ENCODE data around the gene LMAN2. TPM values are rescaled to one million over a fixed set of nuclear protein-coding genes. Genes with fewer than 3 reads are reported as not detected.

Gene LMAN2, protein sequence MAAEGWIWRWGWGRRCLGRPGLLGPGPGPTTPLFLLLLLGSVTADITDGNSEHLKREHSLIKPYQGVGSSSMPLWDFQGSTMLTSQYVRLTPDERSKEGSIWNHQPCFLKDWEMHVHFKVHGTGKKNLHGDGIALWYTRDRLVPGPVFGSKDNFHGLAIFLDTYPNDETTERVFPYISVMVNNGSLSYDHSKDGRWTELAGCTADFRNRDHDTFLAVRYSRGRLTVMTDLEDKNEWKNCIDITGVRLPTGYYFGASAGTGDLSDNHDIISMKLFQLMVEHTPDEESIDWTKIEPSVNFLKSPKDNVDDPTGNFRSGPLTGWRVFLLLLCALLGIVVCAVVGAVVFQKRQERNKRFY
- total RNA-seq: 100 to 1,000 TPM; 225 to 384 (median 257) TPM

DNA sequence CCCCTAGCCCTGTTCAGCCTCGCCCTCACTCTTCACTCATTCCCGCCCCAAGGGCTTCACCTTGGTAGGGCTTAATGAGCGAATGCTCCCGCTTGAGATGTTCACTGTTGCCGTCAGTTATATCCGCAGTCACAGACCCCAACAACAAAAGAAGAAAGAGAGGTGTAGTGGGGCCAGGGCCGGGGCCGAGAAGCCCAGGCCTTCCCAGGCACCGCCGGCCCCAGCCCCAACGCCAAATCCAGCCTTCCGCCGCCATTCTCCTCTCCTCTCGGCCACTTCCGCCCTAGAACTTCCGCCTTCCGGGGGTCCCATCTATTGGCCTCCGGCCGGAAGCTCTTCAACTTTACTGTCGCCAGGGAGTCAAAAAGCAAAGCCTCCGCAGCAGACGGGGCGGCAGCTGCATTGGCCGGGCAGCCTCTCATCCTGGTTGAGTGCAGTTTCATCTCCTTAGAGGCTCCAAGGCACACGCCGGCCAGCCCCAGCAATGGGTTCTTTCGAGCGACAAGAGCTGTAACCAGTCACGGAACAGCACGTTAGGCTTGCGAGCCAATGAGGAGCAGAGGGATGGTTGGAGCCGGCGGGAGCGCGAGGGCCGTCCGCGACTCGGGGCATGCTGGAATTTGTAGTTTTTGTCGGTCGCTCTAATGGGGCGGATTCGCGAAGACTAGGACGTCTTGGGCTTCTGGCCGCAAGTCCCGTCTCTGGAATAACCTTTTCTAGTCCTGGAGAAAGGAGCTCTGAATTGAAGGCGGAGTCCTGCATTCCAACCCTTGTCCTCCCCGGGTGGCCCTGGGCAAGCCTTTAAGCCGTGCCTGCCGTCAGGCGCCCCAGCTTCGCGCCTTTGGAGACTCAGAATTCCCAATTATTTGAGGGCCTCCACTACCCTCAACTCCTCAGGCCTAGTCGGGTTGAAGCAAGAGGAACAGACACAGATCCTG, at the start of gene LMAN2:
Gene LMAN2, minus strand, starts transcription at position 277 of the 938 bp plus-strand sequence. Its CDS starts 21 bp downstream, at position 256.
- Histone ChIP-seq H3K27ac (peak within 1 kb of the TSS; percentile 88 to 96 (median 90)), H3K9me3 (no peaks in the 10 kb centered on the region), H3K4me1 (peaks cover 34 to 54% (median 35%) of the 10 kb centered on the region in 3 donors), H3K27me3 (no peaks in the 10 kb centered on the region), H3K4me3 (peak within 1 kb of the TSS; percentile 57 to 90 (median 70)), H3K36me3 (peaks cover 0 to 32% (median 0%) of the 10 kb centered on the region in 3 donors)
- TF ChIP-seq CTCF (IDR thresholded peaks at IDR 0.05) (peak in 1 of 6 experiments; percentile 29), POLR2A (IDR thresholded peaks at IDR 0.05) (peak in 3 of 4 donors; percentile 30 to 65 (median 49))
- 8 to 9% methylated on average over 20 to 25 of the region's 55 CpGs for WGBS, 2 donors
- DNase-seq: peak; percentile 82
- intact Hi-C loops (cut with DNase I): no loop called here

DNA sequence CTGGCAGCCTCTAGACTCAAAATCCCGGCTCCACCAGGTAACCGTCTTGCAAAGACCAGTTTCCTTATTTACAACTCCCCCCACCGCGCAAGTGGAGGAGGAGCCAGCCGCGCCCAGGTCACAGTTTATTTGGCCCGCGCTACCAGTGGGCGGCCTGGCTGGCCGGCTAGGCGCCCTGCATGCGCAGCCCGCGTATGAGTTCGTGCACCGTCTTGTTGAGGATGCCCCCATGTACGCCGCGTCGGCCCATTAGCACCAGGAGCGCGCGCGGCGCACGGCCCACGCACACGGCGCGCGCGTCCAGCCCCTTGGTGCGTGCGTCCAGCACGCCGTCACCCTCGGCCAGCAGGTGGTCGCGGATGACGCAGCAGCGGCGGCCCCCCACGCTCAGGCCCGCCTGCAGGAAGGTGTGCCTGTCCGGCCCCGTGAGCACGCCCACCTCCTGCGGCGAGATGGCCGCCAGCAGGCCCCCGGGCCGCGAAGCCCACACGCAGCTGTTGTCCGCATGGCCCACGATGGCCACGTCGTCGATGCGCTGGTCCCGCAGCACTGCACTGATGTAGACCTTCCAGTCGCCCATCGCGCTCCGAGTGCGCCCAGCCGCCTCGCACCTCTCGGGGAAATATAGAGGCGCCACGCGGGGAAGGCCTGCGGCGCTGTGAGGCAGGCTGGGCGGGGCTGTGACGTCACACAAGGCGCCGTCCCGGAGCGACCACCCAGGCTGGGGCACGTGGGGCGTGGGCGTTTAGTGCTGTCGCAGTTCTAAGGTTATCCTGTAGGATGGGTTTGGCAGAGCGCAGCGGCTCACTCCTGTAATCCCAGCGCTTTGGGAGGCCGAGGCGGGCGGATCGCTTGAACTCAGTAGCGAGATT, 48.8 kb upstream of the LMAN2 start, which contains the start of gene PFN3:
Gene PFN3, minus strand, starts transcription at position 665 of the 872 bp plus-strand sequence. Its CDS starts 85 bp downstream, at position 580.
- TF ChIP-seq CTCF (IDR thresholded peaks at IDR 0.05) (no peak), POLR2A (IDR thresholded peaks at IDR 0.05) (no peak)
- no peaks in the 10 kb centered on the region for H3K9me3 ChIP-seq
- intact Hi-C loops (cut with DNase I): loop anchor here (10.0 kb wide), 1 partner anchor 85 kb away; the partner anchor contains the start of gene MXD3
- peaks cover 0 to 89% (median 15%) of the 10 kb centered on the region in 4 donors for H3K27me3 ChIP-seq
- H3K27ac ChIP-seq: no peak within 1 kb of the TSS
- 54 to 66% methylated on average over 13 to 28 of the region's 92 CpGs for WGBS, 2 donors
- H3K36me3 ChIP-seq: no peaks in the 10 kb centered on the region
- DNase-seq: no peak
- peak within 1 kb of the TSS in 1 of 4 donors; percentile 21 for H3K4me3 ChIP-seq
- H3K4me1 ChIP-seq: peaks cover 29 to 47% (median 34%) of the 10 kb centered on the region in 3 donors

DNA sequence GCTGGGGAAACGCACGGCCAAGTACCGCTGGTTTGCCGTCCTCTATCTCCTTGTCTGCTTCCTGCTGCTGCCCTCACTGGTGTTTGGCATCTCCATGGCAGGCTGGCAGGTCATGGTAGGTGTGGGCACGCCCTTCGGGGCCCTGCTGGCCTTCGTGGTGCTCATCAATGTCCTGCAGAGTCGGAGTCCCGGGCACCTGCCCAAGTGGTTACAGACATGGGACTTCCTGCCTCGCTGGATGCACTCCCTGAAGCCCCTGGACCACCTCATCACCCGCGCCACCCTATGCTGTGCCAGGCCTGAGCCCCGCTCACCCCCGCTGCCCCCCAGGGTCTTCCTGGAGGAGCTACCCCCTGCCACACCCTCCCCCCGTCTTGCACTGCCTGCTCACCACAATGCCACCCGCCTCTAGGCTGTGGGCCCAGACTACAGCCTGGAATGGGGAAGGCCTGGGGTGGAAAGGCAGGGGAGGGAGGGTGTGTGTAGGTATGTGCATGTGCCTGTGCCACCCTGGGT, 46.5 kb upstream of the LMAN2 start:
- H3K9me3 ChIP-seq: no peaks in the 10 kb centered on the region
- 76 to 86% methylated on average over 4 to 10 of the region's 16 CpGs for WGBS, 2 donors
- intact Hi-C loops (cut with DNase I): loop anchor here (10.0 kb wide), 1 partner anchor 83 kb away; the partner anchor contains the start of gene MXD3
- peaks cover 8 to 24% (median 12%) of the 10 kb centered on the region in 3 donors for H3K4me1 ChIP-seq
- DNase-seq: no peak
- no peak overlapping the region for H3K27ac ChIP-seq
- H3K36me3 ChIP-seq: no peaks in the 10 kb centered on the region
- H3K4me3 ChIP-seq: no peak overlapping the region
- TF ChIP-seq POLR2A (IDR thresholded peaks at IDR 0.05): no peak
- no peak for TF ChIP-seq CTCF (IDR thresholded peaks at IDR 0.05)
- H3K27me3 ChIP-seq: peaks cover 0 to 72% (median 11%) of the 10 kb centered on the region in 4 donors

- intact Hi-C loops (cut with DNase I): loop anchor here (10.0 kb wide), 1 partner anchor 82 kb away; the partner anchor contains the start of gene MXD3
- Histone ChIP-seq H3K27me3 (peaks cover 0 to 60% (median 7%) of the 10 kb centered on the region in 4 donors), H3K4me3 (no peak overlapping the region), H3K9me3 (no peaks in the 10 kb centered on the region), H3K27ac (no peak overlapping the region), H3K36me3 (no peaks in the 10 kb centered on the region), H3K4me1 (peaks cover 0 to 13% (median under 1%) of the 10 kb centered on the region in 3 donors)
- 95% methylated on average over 3 of the region's 10 CpGs; no CpG with 5 or more reads in 1 of the 2 donors for WGBS, 2 donors
- DNase-seq: no peak
- TF ChIP-seq POLR2A (IDR thresholded peaks at IDR 0.05): no peak
- TF ChIP-seq CTCF (IDR thresholded peaks at IDR 0.05): no peak
Observed at GRCh38 chr5:177396807-177397206, 45.3 kb upstream of the LMAN2 start.
